Tibial nerve (tissue), 4 donors: ENCODE data around the gene EXOC2. TPM values are rescaled to one million over a fixed set of nuclear protein-coding genes. Genes with fewer than 3 reads are reported as not detected.
"Not testable (repeated sequence)": the region's sequence is repeated elsewhere in the genome, so short reads cannot be mapped to it uniquely, and the experiment has no call there.

ENCODE experiments used
- DNase-seq, 2 donors: peaks; one replicate each; pipeline ENCODE4 v3.0.0-alpha.2; 2019; ENCODE audit warnings: low spot score in 2 of 2
- H3K27ac ChIP-seq, 4 donors: fragments of 200-600 bp; sonication (generic) in 3 of 4; one replicate each; pipeline ENCODE4 v1.5.1; 2017 to 2019; ENCODE audit warnings: mild to moderate bottlenecking in 1 of 4
- H3K27me3 ChIP-seq, 2 donors: fragments of 200-600 bp; sonication (generic) in 1 of 2; one replicate each; pipeline versions ENCODE4 v1.5.1 to v1.6.0; 2017 to 2019
- H3K36me3 ChIP-seq, 3 donors: fragments of 200-600 bp; sonication (generic); one replicate each; pipeline ENCODE4 v1.5.1; 2018 to 2019
- H3K4me1 ChIP-seq, 4 donors: fragments of 200-600 bp; sonication (generic) in 3 of 4; one replicate each; pipeline ENCODE4 v1.5.1; 2017 to 2019
- H3K4me3 ChIP-seq, 4 donors: fragments of 200-600 bp; sonication (generic) in 3 of 4; one replicate each; pipeline ENCODE4 v1.5.1; 2017 to 2019; ENCODE audit warnings: mild to moderate bottlenecking in 1 of 4, moderate library complexity in 1 of 4
- H3K9me3 ChIP-seq, 4 donors: fragments of 200-600 bp; sonication (generic) in 3 of 4; one replicate each; pipeline ENCODE4 v1.5.1; 2017 to 2019
- EP300 ChIP-seq, 2 donors: sonication (generic); formaldehyde crosslinking; IDR thresholded peaks; one replicate each; pipeline ENCODE4 v1.6.1; 2017; ENCODE audit warnings: antibody characterized with exemption in 2 of 2, mild to moderate bottlenecking in 1 of 2
- POLR2A ChIP-seq, 2 donors: fragments of 450-650 bp; IDR thresholded peaks; one replicate each; pipeline ENCODE4 v1.6.1; 2017; ENCODE audit warnings: antibody characterized with exemption in 2 of 2, mild to moderate bottlenecking in 2 of 2, moderate library complexity in 2 of 2
- WGBS, 2 donors: methylation state at CpG; one replicate each; pipeline ENCODE4 v1.1.5; 2018; 5-methylcytosine and 5-hydroxymethylcytosine counted together
- total RNA-seq, 4 donors: library from RNA; depleted of rRNA; stranded (reverse); fragments of >200 nt; gene quantifications; one replicate each; pipeline ENCODE4 v1.1.0, GENCODE V29; 2016
- TF ChIP-seq, protein P1 (sequence below), 5 experiments: fragments of 200-600 bp in 3 of 5; fragments of 450-650 bp in 2 of 5; sonication (generic) in 3 of 5; IDR thresholded peaks; one replicate each; pipeline ENCODE4 v1.5.1; 2016 to 2019; ENCODE audit warnings: antibody characterized with exemption in 5 of 5, mild to moderate bottlenecking in 3 of 5, moderate library complexity in 2 of 5

The EXOC2 gene
- total RNA-seq, 4 donors from 2014 or later, result 20.8 to 30.0 (median 24.1) TPM

DNA sequence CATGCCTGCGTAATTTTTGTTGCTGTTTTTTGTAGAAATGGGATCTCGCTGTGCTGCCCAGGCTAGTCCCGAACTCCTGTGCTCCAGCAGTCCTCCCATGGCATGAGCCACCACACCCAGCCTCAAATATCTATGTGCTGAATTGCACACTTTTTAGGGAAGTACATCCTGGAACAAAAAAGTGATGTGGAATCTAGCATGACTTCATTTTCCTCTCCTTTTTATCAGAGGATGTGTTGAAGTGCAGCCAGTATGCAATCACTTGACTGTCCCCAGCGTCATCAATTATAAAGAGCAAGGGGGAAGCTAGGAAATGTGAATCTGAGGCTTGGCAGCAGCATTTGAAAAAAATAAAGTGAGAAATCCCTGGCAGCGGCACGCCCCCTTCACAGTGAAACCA, 6.4 kb upstream of the EXOC2 start:
- Histone ChIP-seq H3K4me1 (no peaks in the 10 kb centered on the region), H3K36me3 (no peaks in the 10 kb centered on the region), H3K9me3 (no peaks in the 10 kb centered on the region), H3K4me3 (no peak overlapping the region), H3K27ac (no peak overlapping the region), H3K27me3 (peaks cover 0 to 4% of the 10 kb centered on the region in 2 donors)
- WGBS, 2 donors, result 60 to 71% methylated on average over 6 of the region's 6 CpGs
- TF ChIP-seq EP300 (IDR thresholded peaks at IDR 0.05), result no peak
- TF ChIP-seq, protein P1, sequence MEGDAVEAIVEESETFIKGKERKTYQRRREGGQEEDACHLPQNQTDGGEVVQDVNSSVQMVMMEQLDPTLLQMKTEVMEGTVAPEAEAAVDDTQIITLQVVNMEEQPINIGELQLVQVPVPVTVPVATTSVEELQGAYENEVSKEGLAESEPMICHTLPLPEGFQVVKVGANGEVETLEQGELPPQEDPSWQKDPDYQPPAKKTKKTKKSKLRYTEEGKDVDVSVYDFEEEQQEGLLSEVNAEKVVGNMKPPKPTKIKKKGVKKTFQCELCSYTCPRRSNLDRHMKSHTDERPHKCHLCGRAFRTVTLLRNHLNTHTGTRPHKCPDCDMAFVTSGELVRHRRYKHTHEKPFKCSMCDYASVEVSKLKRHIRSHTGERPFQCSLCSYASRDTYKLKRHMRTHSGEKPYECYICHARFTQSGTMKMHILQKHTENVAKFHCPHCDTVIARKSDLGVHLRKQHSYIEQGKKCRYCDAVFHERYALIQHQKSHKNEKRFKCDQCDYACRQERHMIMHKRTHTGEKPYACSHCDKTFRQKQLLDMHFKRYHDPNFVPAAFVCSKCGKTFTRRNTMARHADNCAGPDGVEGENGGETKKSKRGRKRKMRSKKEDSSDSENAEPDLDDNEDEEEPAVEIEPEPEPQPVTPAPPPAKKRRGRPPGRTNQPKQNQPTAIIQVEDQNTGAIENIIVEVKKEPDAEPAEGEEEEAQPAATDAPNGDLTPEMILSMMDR (IDR thresholded peaks at IDR 0.05), result no peak
- no peak for TF ChIP-seq POLR2A (IDR thresholded peaks at IDR 0.05)
- DNase-seq, result no peak

DNA sequence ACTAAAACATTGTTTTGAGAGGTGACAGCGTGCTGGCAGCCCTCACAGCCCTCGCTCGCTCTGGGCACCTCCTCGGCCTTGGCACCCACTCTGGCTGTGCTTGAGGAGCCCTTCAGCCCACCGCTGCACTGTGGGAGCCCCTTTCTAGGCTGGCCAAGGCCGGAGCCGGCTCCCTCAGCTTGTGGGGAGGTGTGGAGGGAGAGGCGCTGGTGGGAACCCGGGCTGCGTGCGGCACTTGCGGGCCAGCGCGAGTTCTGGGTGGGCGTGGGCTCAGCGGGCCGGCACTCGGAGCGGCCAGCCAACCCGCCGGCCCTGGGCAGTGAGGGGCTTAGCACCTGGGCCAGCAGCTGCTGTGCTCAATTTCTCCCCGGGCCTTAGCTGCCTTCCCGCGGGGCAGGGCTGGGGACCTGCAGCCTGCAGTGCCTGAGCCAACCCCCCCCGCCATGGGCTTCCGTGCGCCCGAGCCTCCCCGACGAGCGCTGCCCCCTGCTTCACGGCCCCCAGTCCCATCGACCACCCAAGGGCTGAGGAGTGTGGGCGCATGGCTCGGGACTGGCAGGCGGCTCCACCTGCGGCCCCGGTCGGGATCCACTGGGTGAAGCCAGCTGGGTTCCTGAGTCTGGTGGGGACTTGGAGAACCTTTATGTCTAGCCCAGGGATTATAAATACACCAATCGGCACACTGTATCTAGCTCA, 1.6 kb upstream of the EXOC2 start:
- H3K4me1 ChIP-seq, result peaks cover 0 to 23% (median 11%) of the 10 kb centered on the region in 4 donors
- not testable (repeated sequence) for H3K36me3 ChIP-seq, H3K4me3 ChIP-seq, H3K27ac ChIP-seq, H3K9me3 ChIP-seq, DNase-seq, H3K27me3 ChIP-seq
- 97% methylated on average over 25 to 35 of the region's 40 CpGs for WGBS, 2 donors

DNA sequence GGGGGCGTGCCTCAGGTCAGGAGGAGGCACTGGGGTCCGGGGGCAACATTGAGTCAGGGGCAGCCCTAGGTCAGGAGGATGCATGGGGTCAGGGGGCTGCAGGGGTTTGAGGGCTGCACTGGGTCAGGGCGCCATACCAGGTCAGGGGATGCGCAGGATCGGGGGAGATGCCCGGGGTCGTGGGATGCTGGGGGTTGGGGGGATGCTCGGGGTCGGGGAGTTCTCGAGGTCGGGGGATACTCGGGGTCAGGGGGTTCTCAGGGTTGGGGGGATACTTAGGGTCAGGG, 727 bp upstream of the EXOC2 start:
- TF ChIP-seq POLR2A (IDR thresholded peaks at IDR 0.05), result no peak
- TF ChIP-seq, protein P1 (IDR thresholded peaks at IDR 0.05), result no peak
- TF ChIP-seq EP300 (IDR thresholded peaks at IDR 0.05), result no peak
- Histone ChIP-seq H3K27me3 (no peaks in the 10 kb centered on the region), H3K4me1 (peaks cover 0 to 23% (median 11%) of the 10 kb centered on the region in 4 donors), H3K27ac (peak overlapping the region in 1 of 4 donors; percentile 82), H3K9me3 (no peaks in the 10 kb centered on the region), H3K4me3 (peak overlapping the region in 1 of 4 donors; percentile 82), H3K36me3 (peaks cover 0 to 7% (median 0%) of the 10 kb centered on the region in 3 donors)
- DNase-seq, result no peak
- whole genome bisulfite sequencing, 2 donors, result 84 to 90% methylated on average over 8 to 12 of the region's 12 CpGs

DNA sequence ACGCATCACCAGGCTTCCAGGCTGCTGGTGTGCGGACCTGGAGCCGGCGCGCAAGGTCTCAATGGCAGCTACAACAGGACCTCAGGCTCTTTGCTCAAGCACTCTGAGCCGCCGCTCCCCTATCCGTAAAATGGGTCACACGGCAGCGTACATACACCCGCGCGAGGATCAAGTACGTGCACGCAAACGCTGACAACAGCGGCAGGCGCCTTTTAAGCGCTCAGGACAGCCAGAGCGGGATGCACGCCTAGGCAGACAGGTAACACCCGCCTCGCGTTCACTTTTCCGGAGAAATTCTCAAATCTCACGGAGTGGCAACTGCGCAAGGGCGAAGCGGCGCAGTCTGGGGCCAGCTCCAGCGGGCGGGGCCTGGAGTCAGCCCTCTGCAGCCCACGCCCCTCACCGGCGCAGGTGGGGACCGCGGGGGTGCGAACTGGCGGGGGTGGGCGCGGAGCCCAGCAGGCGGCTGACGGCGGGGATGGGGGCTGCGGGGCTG, 535 bp downstream of the EXOC2 start:
- H3K27ac ChIP-seq, result peak overlapping the region; percentile 65 to 82 (median 78)
- H3K4me1 ChIP-seq, result peaks cover 0 to 27% (median 11%) of the 10 kb centered on the region in 4 donors
- no peaks in the 10 kb centered on the region for H3K27me3 ChIP-seq
- peak overlapping the region; percentile 82 to 98 (median 92) for H3K4me3 ChIP-seq
- H3K9me3 ChIP-seq, result no peaks in the 10 kb centered on the region
- TF ChIP-seq POLR2A (IDR thresholded peaks at IDR 0.05) (no peak), EP300 (IDR thresholded peaks at IDR 0.05) (no peak)
- TF ChIP-seq, protein P1 (IDR thresholded peaks at IDR 0.05), result no peak
- DNase-seq, result no peak
- H3K36me3 ChIP-seq, result peaks cover 0 to 13% (median 0%) of the 10 kb centered on the region in 3 donors
- 2% methylated on average over 7 to 25 of the region's 45 CpGs for WGBS, 2 donors

DNA sequence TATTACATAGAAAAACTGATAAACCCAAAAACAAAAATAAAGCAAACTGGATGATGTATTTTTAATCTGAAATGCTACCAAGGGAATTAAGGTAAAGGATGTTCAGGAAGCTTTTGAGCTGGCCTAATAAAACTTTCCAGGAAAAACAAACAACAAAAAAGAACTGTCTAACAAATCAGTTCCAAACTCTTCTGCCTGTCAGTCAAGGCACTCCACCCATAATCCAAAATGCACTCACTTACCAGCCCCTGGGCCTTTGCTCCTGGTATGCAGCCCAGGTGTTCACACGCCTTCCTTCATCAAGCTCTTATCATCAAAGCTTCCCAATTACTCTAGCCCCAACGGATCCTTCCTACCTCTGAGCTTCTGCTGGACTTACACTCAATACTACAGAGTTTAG, 3.7 kb downstream of the EXOC2 start:
- TF ChIP-seq POLR2A (IDR thresholded peaks at IDR 0.05) (no peak), EP300 (IDR thresholded peaks at IDR 0.05) (no peak)
- TF ChIP-seq, protein P1 (IDR thresholded peaks at IDR 0.05), result no peak
- peaks cover 0 to 40% (median 16%) of the 10 kb centered on the region in 4 donors for H3K4me1 ChIP-seq
- WGBS, 2 donors, result 40 to 52% methylated on average over 2 of the region's 2 CpGs
- no peaks in the 10 kb centered on the region for H3K9me3 ChIP-seq
- no peak overlapping the region for H3K4me3 ChIP-seq
- H3K27ac ChIP-seq, result no peak overlapping the region
- H3K36me3 ChIP-seq, result peaks cover 0 to 13% (median 0%) of the 10 kb centered on the region in 3 donors
- no peak for DNase-seq
- no peaks in the 10 kb centered on the region for H3K27me3 ChIP-seq
